Suprapubic skin (tissue), 3 donors: ENCODE data around the gene FILIP1L.

Source experiments
- POLR2A ChIP-seq, 2 donors: fragments of 450-650 bp; IDR thresholded peaks; one replicate each; pipeline ENCODE4 v1.6.1; 2017; ENCODE audit warnings: antibody characterized with exemption in 2 of 2, mild to moderate bottlenecking in 2 of 2, moderate library complexity in 2 of 2
- TF ChIP-seq, protein P1 (sequence below), 2 donors: fragments of 200-600 bp in 1 of 2; fragments of 450-650 bp in 1 of 2; sonication (generic) in 1 of 2; IDR thresholded peaks; one replicate each; pipeline ENCODE4 v1.5.1; 2016 to 2019; ENCODE audit warnings: antibody characterized with exemption in 2 of 2, mild to moderate bottlenecking in 1 of 2, moderate library complexity in 1 of 2

DNA sequence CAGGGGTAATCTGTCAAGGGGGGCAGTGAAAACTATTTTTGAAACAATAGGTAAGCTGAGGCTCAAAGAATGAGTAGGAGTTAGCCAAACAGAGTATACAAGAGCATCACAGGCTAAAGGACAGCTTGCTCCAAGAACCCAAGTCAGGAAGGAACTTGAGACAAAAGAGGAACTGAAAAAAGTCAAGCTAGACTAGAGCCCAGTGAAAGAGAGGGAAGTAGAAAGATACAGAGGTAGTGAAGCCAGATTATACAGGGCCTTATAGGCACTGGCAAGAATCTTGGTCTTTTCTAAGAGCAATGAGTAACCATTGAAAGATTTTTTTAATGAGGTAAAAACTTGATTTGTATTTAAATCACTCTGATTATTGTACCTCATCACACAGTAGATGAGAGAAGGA, 69.9 kb downstream of the FILIP1L start:
- TF ChIP-seq POLR2A (IDR thresholded peaks at IDR 0.05), result no peak
- TF ChIP-seq, protein P1, sequence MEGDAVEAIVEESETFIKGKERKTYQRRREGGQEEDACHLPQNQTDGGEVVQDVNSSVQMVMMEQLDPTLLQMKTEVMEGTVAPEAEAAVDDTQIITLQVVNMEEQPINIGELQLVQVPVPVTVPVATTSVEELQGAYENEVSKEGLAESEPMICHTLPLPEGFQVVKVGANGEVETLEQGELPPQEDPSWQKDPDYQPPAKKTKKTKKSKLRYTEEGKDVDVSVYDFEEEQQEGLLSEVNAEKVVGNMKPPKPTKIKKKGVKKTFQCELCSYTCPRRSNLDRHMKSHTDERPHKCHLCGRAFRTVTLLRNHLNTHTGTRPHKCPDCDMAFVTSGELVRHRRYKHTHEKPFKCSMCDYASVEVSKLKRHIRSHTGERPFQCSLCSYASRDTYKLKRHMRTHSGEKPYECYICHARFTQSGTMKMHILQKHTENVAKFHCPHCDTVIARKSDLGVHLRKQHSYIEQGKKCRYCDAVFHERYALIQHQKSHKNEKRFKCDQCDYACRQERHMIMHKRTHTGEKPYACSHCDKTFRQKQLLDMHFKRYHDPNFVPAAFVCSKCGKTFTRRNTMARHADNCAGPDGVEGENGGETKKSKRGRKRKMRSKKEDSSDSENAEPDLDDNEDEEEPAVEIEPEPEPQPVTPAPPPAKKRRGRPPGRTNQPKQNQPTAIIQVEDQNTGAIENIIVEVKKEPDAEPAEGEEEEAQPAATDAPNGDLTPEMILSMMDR (IDR thresholded peaks at IDR 0.05), result no peak
